Fibroblast of lung (primary cell): Measurements from ENCODE around the gene ANXA4. TPM values are rescaled to one million over a fixed set of nuclear protein-coding genes. Genes with fewer than 3 reads are reported as not detected.
A peak's percentile ranks its signal among the peaks of the same experiment; 100 is the strongest.

ENCODE experiments used
- DNase-seq, 2 donors: peaks; one replicate each; pipeline versions ENCODE4 v3.0.0 to v3.0.0-alpha.2; 2010; ENCODE audit warnings: low read depth in 2 of 2
- H2AFZ ChIP-seq: 2 replicates; pipeline ENCODE4 v1.5.1; 2012; ENCODE audit warnings: low read length, control low read depth, inconsistent platforms
- H3K27ac ChIP-seq: 2 replicates; pipeline ENCODE4 v1.5.1; 2011; ENCODE audit warnings: low read length, control low read depth; ENCODE audit not compliant: insufficient read depth
- H3K27me3 ChIP-seq: 2 replicates; pipeline ENCODE4 v1.5.1; 2011; ENCODE audit warnings: mild to moderate bottlenecking, low read length; ENCODE audit not compliant: control insufficient read depth, insufficient read depth
- H3K36me3 ChIP-seq: 2 replicates; pipeline ENCODE4 v1.5.1; 2011; ENCODE audit warnings: low read length; ENCODE audit not compliant: control insufficient read depth, insufficient read depth
- H3K4me1 ChIP-seq: 2 replicates; pipeline ENCODE4 v1.5.1; 2011; ENCODE audit warnings: low read length; ENCODE audit not compliant: control insufficient read depth, insufficient read depth; ENCODE audit errors: extremely low read depth
- H3K4me2 ChIP-seq: 2 replicates; pipeline ENCODE4 v1.5.1; 2011; ENCODE audit warnings: low read length, control low read depth; ENCODE audit not compliant: insufficient read depth; ENCODE audit errors: extremely low read depth
- H3K4me3 ChIP-seq, 4 experiments: fragments of 200-600 bp in 1 of 4; sonication (generic) in 1 of 4; replicated peaks in 1 of 4; 2 replicates each; pipeline ENCODE4 v1.5.1; 2011 to 2016; ENCODE audit warnings: low read length in 4 of 4, low read depth in 3 of 4, mild to moderate bottlenecking in 3 of 4, control low read depth in 2 of 4, inconsistent platforms in 1 of 4, mixed read lengths in 1 of 4; ENCODE audit not compliant: insufficient read depth in 1 of 4; ENCODE audit errors: control extremely low read depth in 1 of 4
- H3K79me2 ChIP-seq: 2 replicates; pipeline ENCODE4 v1.5.1; 2012; ENCODE audit warnings: mild to moderate bottlenecking, low read length, inconsistent platforms; ENCODE audit not compliant: control insufficient read depth, insufficient read depth
- H3K9ac ChIP-seq: 2 replicates; pipeline ENCODE4 v1.5.1; 2011; ENCODE audit warnings: mild to moderate bottlenecking, low read length, control low read depth; ENCODE audit not compliant: insufficient read depth
- H3K9me3 ChIP-seq: 2 replicates; pipeline ENCODE4 v1.5.1; 2012; ENCODE audit warnings: low read depth, low read length; ENCODE audit not compliant: control insufficient read depth, insufficient read depth
- H4K20me1 ChIP-seq: 2 replicates; pipeline ENCODE4 v1.5.1; 2011; ENCODE audit warnings: low read length; ENCODE audit not compliant: control insufficient read depth, insufficient read depth; ENCODE audit errors: extremely low read depth
- CTCF ChIP-seq, 2 donors: IDR thresholded peaks in 1 of 2; conservative IDR thresholded peaks in 1 of 2; 1 replicate in 1 of 2; 2 replicates in 1 of 2; pipeline ENCODE4 v1.5.1; 2011 to 2012; ENCODE audit warnings: low read length in 2 of 2, control low read depth in 1 of 2, inconsistent platforms in 1 of 2, low read depth in 1 of 2, mild to moderate bottlenecking in 1 of 2
- EZH2 ChIP-seq: IDR thresholded peaks from 2 replicates; pipeline ENCODE4 v1.5.1; 2012; ENCODE audit warnings: low read length, control low read depth, mild to moderate bottlenecking; ENCODE audit errors: missing control alignments
- polyA minus RNA-seq: library from RNA; depleted of rRNA, polyadenylated mRNA; stranded (reverse); fragments of >200 nt; gene quantifications from 2 replicates; pipeline ENCODE4 v1.2.3, GENCODE V29; 2011; ENCODE audit warnings: low replicate concordance
- polyA plus RNA-seq, 2 donors: library from polyadenylated mRNA; depleted of rRNA in 1 of 2; stranded (reverse) in 1 of 2; unstranded in 1 of 2; fragments of >200 nt; gene quantifications; 2 replicates each; pipeline ENCODE4 v1.2.1, GENCODE V29; 2011 to 2012; ENCODE audit warnings: missing spikeins in 1 of 2
- total RNA-seq: library from RNA; depleted of rRNA; stranded (reverse); fragments of >200 nt; gene quantifications from 2 replicates; pipeline ENCODE4 v1.2.1, GENCODE V29; 2014

ANXA4 gene
- 106 and 114 TPM in 2 replicates for total RNA-seq
- polyA plus RNA-seq: 98.4 and 106 TPM in 2 replicates
- polyA plus RNA-seq (2012): 162 and 163 TPM in 2 replicates
- polyA minus RNA-seq: 148 and 171 TPM in 2 replicates

DNA sequence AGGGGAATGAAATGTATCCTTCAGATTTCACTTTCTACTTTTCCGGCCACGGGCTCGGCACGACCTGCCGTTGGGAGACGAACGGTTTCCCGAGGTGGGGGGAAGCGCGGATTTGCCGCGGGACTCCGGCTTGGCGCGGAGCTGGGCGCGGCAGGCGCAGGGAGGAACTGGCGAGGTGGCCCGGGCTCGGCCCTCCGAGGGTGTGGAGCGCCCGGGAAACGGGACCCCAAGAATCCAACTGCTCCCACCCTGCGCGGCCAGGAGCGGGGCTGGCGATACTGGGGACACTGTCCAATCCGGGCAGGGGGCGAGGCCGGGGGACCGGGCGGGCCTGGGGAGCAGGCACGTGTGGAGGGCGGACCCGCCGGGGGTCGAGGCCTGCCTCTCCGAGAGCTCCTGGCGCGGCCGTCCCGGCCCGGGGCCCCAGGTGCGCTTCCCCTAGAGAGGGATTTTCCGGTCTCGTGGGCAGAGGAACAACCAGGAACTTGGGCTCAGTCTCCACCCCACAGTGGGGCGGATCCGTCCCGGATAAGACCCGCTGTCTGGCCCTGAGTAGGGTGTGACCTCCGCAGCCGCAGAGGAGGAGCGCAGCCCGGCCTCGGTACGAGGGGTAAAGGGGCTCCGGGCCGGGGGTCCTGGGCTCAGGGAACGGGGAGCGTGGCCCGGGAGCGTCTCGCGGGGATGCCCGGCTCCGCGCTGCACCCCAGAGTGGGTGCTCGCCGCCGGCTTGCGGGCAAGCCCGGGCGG is at the start of gene ANXA4:
ANXA4 (plus strand) TSS at position 560 of the 747 bp plus-strand sequence. CDS start 39,432 bp downstream, outside the sequence.
- peak; percentile 67 to 70 for DNase-seq
- Histone ChIP-seq H3K4me2 (peak within 1 kb of the TSS; percentile 94), H3K9ac (peak within 1 kb of the TSS; percentile 81), H3K79me2 (peaks cover 15% of the 10 kb centered on the region), H3K27ac (peak within 1 kb of the TSS; percentile 90), H3K9me3 (no peaks in the 10 kb centered on the region), H2AFZ (peak within 1 kb of the TSS; percentile 85), H3K27me3 (no peaks in the 10 kb centered on the region), H3K4me1 (peaks cover 5% of the 10 kb centered on the region), H3K36me3 (no peaks in the 10 kb centered on the region), H4K20me1 (no peaks in the 10 kb centered on the region), H3K4me3 (peak within 1 kb of the TSS; percentile 82 to 92 (median 86))
- TF ChIP-seq CTCF (conservative IDR thresholded peaks at IDR 0.05 in 1 of 2, IDR thresholded peaks at IDR 0.05 in 1 of 2; ENCODE audit: low read depth in 1 of 2, low read length in 2 of 2) (no peak), EZH2 (no peak)

DNA sequence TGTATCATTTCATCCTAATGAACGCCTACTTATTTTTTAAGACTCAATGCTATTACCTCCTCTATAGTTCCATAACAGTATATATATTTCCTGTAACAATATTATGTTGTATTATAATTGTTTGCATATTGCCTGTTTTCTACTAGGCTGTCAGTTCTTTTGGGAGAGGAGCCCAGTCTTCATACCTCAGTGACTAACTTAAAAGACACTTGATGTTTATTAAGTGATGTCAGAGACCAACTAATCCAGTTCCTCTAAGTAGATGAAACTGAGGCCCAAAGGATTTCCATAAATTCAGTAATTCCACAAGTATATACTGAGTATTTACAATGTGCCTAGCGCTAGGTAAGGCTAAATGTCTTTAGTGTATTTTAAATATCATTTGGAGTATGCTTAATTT is 49.5 kb upstream of the ANXA4 start:
- H3K4me3 ChIP-seq: no peak overlapping the region
- H3K79me2 ChIP-seq: no peaks in the 10 kb centered on the region
- TF ChIP-seq EZH2: no peak
- TF ChIP-seq CTCF (conservative IDR thresholded peaks at IDR 0.05 in 1 of 2, IDR thresholded peaks at IDR 0.05 in 1 of 2; ENCODE audit: low read depth in 1 of 2, low read length in 2 of 2): no peak
- H3K36me3 ChIP-seq: no peaks in the 10 kb centered on the region
- peaks cover 19% of the 10 kb centered on the region for H3K4me1 ChIP-seq
- H3K27me3 ChIP-seq: no peaks in the 10 kb centered on the region
- no peak overlapping the region for H3K27ac ChIP-seq
- peak; percentile 28 to 81 for DNase-seq
- H3K4me2 ChIP-seq: no peak overlapping the region
- no peak overlapping the region for H2AFZ ChIP-seq
- no peak overlapping the region for H3K9ac ChIP-seq
- no peaks in the 10 kb centered on the region for H4K20me1 ChIP-seq
- no peaks in the 10 kb centered on the region for H3K9me3 ChIP-seq

GRCh38 chr2:69693059-69693774 is 48.7 kb upstream of the ANXA4 start:
- no peaks in the 10 kb centered on the region for H3K9me3 ChIP-seq
- H3K4me1 ChIP-seq: peaks cover 19% of the 10 kb centered on the region
- DNase-seq: no peak
- no peaks in the 10 kb centered on the region for H3K79me2 ChIP-seq
- peak overlapping the region; percentile 18 for H2AFZ ChIP-seq
- no peaks in the 10 kb centered on the region for H3K36me3 ChIP-seq
- no peak for TF ChIP-seq EZH2
- TF ChIP-seq CTCF (conservative IDR thresholded peaks at IDR 0.05 in 1 of 2, IDR thresholded peaks at IDR 0.05 in 1 of 2; ENCODE audit: low read depth in 1 of 2, low read length in 2 of 2): no peak
- no peak overlapping the region for H3K4me3 ChIP-seq
- H4K20me1 ChIP-seq: no peaks in the 10 kb centered on the region
- no peak overlapping the region for H3K27ac ChIP-seq
- H3K27me3 ChIP-seq: no peaks in the 10 kb centered on the region
- no peak overlapping the region for H3K9ac ChIP-seq
- H3K4me2 ChIP-seq: no peak overlapping the region
